ENCODE measurements around the gene ADCY3.
"Not testable (repeated sequence)": the region's sequence is repeated elsewhere in the genome, so short reads cannot be mapped to it uniquely, and the experiment has no call there.

The ADCY3 gene

DNA sequence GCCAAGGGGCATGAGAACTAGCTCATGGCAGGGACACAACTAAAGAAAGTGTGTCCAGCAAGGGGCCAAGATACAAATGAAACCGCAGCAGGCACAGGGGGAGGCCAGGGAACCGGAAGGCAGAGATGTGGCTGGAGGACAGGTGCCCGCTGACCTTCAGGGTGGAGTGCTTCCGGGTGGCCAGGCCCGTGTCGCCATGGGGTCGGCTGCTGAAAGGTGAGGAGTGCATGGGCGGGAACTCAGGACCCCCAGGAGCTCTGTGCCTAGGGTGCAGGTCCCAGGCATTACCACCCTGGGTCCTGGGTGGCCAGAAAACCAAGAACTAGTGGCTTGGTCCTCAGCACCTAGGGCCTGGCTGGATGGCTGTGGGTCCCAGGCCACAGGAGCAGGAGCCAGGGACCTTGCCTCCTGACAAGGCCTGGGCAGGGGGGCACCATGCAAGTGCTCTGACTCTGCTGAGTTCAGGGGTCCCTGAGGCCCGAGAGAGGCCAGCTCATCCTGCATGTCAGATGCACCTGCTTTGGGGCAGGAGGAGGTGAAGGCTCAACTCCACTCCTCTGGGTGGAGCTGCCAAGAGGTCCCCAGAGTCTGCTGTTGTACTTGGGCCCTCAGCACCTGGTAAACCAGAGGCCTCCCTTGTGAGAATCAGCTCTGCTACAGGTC is 75.9 kb downstream of the ADCY3 start:
- ATAC-seq (no peak), DNase-seq (no peak)

DNA sequence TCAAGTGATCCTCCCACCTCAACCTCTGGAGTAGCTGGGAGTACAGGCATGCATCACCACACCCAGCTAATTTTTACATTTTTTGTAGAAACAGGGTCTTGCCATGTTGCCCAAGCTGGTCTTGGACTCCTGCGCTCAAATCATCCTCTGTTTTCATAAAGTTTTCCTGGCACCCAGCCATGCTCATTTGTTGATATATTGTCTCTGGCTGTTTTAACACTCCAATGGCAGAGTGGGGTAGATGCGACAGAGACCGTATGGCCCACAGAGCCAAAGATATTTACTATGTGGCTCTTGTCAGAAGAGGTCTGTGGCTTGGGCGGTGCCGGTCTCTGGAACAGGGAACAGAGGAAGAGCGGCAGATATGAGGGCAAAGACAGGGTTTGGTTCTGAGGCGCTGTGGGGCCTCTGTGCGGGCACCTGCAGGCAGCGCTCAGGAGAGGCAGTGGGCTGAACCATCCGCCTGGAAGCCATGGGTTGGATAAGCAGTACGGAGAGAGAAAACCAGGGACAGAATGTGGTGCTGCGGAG is 76.6 kb downstream of the ADCY3 start:
- no peak for ATAC-seq
- DNase-seq, result no peak

DNA sequence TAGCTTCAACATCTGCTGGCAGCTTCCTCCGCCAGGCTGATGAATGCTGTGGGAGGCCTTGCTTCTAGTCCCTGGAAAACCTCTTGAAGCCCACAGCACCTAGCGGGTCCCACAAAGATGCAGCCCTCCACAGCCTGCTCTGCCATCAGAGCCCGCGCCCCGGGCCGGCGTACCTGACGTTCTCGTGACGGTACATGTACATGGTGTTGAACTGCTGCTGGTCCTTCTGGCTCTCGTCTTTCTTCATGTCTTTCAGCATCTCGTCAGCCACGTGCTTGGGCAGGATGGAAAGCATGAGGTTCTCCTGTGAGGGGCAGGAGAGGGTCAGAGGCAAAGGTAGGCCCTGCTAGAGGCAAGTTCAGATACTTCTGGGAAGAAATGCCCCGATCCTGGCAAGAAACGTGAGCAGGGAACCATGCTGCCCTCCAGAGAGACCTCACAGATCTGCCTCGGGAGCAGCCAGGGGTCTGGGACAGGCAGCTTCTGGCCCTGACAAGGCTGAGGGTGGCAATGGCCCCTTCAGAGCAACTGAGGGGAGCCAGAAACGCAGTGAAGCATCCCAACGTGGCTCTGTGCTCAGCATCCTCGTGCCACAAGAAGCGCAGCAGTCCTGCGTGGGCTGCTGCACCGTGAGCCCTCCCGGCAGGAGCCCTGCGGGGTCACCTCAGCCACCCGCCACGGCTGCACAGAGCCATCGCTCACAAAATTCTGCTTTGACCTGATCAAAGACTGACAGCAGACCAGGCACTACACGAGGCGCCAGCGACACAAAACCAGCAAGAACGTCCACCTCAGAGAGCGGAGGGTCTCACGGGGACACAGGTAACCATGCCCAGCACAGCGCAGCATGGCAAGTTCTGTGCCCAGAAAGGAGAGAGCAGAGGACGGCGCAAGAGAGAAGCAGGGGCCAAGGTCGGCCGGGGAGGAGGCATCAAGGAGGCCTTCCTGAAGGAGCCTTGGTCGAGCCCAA is 77.7 kb downstream of the ADCY3 start:
- no peak for DNase-seq
- ATAC-seq, result no peak

DNA sequence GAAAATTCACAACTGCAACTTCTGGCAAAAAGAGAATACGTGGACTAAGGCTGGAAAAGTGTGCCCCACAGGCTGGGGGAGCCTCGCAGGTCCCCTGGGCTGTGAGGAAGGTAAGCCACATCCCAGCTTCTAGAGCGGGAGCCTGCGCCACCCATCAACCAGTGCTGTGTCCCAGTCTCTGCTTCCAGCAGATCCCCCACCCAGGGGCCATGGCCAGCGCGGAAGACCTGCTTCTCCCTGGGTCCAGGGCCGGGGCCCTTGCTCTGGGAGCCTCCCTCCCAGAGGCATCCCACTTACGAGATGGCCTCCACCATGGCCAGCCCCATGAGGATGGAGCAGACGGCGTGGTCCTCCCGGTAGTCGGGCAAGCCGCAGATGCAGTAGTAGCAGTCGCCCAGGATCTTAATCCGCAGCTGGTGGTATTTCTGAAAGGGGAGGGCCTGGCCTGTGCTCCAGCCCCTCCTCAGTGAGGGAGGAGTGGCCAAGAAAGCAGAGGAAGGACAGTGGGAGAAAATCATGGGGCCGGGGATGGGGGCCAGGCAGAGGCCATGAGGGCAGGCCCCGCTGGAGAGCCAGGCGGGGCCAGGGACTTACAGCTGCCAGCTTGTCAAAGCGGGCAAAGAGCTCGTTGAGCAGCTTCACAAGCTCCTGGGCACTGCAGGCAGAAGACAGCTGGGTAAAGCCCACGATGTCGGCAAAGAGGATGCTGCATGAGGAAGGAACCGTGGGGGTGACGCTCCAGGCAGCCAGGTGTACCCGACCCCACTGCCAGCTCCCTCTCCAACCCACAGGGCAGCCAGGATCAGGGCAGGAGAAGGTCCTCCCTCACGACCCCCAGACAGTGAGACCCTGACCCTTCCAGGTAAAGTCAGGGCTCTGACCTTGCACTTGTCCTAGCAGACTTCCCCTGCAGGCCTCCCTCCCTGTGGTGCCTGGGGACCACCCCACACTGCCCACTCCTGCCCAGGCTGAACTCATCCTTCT is 78.8 kb downstream of the ADCY3 start:
- no peak for ATAC-seq
- DNase-seq, result no peak

DNA sequence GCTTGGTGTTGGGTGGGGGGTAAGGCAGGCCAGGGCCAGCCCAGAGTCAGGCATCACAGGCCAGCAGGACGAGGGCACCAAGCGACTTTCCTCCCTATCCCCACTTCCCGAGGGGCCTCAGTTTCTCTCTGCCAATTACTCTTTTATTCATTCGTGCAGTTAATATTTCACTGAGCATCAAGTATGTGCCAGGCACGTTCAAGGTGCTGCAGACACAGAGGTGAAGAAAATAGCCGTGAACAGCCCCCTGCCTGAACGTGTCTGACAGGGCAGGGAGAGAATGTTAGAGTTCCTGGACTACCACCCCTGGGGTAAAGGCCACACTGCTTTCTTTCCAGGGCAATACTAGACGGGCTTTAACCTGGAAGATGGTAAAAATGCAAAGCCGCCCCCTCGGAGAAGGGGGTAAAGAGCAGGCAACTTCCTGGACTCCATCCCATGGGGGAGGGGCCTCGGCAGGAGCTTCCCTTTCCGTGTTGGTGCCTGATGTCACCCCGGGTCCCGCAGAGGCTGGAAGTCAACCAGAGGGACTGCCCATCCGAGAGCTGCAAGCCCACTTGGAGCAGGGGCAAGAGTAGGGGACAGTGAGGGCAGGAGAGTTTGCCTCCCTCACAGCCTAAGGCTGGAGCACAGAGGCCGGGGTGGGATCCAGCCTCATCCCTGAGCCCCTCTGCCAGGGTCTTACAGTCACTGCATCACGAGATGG is 79.7 kb downstream of the ADCY3 start:
- ATAC-seq, result no peak
- no peak for DNase-seq

DNA sequence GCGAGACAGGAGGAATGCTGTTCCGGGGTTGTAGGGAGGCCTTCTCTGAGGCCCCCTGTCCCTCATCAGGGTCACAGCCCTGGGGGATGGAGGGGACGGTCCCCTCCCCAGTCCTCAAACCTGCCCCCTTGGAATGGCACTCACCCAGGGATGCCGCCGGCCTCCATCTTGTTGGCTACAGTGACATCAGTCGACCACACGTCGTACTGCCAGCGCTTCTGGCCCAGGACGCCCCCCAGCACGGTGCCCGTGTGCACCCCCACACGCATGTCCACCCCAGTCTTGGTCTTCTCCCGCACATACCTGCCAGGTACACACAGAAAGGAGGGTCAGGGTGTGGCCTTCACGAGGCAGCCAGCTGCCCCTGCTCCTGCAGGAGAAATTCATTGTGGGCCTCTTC is 80.3 kb downstream of the ADCY3 start:
- no peak for ATAC-seq
- no peak for DNase-seq

DNA sequence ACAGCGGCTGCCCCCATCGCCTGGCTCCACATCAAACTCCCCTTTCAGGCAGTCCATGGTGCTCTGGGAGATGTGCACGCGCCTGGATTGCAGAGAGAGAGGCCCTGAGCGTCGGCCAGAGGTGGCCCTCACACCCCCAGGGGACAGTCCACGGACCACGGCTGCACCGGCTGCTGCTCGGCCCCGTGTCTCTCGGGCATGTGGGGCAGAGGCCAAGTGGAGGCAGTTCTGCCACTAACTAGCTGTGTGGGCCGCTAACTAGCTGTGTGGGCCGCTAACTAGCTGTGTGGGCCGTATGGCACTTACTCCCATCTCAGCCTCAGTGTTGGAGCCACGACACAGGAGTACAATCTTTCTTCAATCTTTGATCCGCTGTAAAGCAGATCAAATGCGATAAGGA is 81.5 kb downstream of the ADCY3 start:
- ATAC-seq, result no peak

DNA sequence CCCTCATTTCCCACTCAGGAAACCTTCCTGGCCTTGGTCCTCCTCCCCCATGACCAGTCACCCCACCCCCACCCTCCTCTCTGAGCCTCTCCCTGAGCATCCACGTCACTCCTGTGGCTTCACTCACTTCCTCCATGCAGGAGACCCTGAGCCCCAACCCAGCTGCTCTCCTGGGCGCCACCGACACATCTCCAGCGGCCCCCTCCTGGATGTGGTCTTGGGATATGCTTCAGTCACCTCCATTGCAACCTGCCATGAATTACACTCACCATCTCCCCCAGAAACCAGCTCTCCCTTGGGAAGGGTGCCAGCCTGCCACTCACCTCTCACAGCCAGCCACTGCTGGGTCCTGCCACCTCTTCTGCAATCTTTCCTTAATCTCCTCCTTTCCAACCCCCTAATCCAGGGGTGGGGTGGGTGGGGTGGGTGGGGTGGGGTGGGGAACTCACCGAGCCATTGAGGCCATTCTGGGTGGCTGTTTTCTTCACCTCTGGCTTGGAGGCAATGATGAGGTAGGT is 82.0 kb downstream of the ADCY3 start:
- no peak for DNase-seq
- ATAC-seq, result no peak

More for the DNA sequence above, 81.5 kb downstream of the ADCY3 start:
- DNase-seq, result no peak

DNA sequence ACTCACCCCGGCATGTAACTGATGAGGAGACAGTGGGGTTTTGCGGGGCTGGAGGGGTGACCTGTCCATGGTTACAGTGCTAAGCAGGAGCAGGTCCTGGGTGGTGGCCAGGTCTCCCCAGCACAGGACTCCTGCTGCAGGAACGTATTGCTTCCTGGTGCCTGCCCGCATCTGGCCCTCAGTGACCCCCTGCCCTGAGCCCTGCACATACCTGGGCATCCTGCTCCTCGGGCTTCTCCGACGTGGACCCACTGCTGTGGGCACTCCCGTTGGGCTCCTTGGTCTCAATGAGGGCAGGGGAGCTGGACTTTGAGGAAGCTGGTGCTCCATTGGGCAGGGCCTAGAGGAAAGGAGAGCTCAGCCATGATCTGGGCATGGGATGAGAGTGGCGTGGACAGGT is 83.3 kb downstream of the ADCY3 start:
- no peak for ATAC-seq

DNA sequence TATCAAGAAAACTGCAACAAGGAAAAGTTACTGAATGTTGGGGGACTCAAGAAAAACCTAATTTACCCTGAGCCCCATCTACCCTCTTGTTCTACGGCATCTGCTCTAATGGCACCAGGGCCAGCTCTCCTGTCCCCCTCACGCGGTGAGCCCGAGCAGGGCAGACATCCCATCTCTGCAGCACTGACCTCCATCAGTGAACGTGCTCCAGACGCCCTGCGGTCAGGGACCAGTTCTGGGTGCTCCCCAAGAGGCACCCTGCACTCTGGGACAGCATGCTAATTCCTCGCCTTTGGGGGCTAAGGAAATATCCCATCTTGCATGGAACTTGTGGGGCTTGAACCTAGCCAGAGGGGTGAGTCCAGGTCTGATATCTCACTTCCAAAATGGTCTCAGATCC is 83.8 kb downstream of the ADCY3 start:
- ATAC-seq, result no peak
- DNase-seq, result no peak

More for the DNA sequence above, 83.3 kb downstream of the ADCY3 start:
- DNase-seq, result no peak

DNA sequence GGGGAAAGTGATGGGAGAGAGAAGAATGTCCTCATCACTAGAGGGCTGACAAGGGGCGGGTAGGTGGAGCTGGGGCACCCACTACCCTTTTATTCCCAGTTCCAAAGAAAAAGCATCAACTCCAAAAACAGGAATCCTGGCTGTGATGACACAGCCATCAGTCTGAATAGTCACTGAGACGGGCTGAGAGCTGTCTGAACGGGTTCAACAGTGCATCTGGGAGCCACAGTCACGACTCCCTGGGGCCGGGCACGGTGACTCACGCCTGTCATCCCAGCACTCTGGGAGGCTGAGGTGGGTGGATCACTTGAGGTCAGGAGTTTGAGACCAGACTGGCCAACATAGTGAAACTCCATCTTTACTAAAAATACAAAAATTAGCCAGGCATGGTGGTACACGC is 84.6 kb downstream of the ADCY3 start:
- not testable (repeated sequence) for DNase-seq, ATAC-seq

DNA sequence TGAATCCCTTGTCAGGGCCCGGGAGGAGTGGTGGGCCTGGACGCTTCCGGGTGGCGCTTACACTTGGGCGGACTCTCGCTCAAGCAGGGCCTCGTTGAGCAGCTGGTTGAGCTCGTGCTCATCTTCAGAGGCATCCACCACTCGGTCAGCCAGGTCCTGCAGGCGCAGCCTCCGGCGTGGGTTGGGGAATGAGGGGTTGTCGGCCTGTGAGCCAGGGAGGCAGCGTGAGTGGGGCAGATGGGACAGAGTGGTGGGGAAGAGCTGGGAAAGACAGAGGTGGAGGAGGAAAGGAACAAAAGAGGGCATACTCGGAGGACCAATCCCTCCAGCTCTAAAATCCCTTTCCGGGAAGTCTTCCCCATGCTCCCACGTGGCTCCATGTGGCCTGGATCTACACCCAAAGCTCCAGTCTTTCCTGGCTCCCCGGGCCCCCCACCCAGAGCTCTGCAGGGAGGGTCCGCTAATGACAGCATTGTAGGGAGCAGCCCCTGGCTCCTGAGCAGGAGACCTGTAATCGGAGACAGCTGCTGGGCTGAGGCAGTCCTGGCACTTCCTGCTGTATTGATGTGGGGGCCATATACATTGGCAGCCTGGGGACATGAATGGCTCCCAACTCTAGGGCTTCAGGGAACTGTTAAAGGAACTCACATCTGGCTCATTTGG is 85.2 kb downstream of the ADCY3 start:
- DNase-seq, result no peak
- ATAC-seq, result no peak

DNA sequence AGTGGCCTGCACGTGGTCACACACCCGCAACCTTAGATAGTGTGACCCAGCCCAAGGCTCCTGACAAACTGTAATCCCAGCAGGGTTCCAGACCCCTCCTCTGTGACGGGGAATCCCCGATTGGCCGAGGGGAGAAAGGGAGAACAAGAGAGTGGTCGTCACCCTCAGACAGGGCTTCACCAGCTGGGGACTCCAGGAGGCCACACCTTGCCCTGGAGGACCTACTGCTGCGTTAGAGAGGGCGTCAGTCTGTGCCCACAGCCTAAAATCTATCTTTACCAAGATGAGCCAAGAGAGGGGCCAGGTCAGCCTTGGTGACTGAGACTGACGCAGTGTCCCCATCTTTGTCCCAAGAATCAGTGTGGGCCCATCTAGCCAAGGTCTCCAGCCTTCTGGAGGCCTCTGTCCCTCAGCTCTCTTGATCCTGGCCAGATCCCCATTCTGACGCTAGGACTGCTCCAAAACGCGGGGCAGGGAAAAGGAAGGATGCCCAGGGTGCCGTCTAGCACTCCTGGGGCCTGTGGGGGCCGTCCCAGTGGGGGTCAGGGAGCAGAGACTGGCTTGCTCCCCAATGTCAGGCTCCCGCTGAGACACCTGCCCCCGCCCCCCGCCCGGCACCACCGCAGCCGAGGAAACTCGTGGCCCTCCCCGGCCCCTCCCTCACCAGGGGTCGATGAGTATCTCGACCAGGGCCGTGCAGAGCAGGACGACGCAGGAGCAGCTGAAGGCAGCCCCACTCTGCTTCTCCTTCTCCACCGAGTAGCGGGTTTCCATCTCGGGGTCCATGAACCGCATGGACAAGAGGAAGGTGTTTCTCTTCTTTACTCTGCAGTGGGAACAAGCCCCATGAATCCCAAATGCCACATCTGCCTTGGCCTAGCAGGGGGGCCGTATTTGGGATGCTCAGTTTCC is 86.0 kb downstream of the ADCY3 start:
- DNase-seq, result no peak
- ATAC-seq, result no peak

DNA sequence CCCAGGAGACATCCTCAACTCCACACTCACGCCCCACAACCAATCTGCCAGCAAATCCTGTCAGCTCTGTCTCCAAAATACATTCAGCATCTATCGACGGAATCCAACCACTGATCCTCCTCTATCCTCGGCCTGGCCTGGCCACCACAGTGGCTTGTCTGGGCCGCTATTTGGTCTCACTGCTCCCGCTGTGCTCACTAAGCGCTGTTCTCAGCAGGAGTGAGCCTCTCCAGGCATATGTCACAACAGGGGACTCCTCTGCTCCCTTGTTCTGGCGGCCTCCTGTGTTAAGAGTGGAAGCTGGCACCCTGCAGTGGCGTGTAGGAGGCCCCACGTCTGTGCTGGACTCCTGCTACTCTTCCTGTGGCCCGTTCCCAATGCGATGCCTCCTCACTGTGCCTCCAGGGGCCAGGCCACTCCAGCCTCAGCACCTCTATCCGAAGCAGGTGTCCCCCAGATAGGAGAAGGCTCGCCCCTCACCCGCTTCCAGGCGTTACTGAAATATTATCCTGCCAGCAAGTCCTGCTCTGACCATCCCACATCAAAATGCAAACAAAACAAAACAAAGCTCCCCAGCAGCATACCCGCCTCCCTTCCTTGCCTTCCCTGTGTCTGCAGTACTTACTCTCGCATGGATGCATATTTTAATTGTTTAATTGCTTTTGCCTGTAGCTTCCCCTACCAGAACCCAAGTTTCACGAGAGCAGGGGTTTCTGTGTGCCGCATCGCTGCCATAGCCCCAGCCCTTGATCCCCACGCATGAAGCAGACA is 86.9 kb downstream of the ADCY3 start:
- no peak for ATAC-seq
- DNase-seq, result no peak

DNA sequence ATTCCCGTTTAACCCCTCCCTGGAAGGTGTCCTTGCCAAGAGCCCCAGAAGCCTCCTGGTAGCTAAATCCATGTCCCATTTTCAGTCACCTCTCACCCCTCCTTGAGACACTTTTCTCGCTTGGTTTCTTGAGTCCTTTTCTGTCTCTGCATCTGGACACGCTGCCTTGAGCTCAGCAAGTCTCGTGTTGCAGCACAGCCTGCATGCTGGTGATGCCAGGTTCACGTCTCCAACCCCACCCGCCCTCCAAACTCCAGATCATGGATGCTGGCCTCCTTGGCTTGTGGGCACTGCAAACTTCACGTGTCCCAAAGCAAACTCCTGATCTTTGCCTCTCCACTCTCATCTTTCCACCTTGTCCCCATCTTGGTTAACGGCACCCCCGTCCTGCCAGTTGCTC is 87.5 kb downstream of the ADCY3 start:
- DNase-seq, result no peak

DNA sequence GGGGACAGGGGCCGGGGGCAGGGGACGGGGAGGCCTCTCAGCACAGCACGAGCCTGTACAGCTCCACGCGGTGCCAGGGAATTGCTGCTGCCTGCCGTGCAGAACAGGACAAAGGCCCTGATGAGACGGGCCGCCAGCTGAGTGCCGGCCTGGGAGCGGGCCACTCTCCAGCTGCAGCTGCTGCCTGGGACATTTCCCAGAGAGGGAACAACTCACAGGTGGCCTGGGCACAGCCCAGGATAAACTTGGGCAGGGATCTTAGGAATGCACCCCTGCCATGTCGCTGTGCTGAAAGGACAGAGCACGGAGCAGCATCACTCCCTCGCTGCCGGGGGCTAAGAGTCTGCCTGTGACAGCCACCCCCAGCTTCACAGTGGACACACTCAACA is 88.0 kb downstream of the ADCY3 start:
- DNase-seq, result no peak
- ATAC-seq, result no peak

More for the DNA sequence above, 87.5 kb downstream of the ADCY3 start:
- ATAC-seq, result no peak

DNA sequence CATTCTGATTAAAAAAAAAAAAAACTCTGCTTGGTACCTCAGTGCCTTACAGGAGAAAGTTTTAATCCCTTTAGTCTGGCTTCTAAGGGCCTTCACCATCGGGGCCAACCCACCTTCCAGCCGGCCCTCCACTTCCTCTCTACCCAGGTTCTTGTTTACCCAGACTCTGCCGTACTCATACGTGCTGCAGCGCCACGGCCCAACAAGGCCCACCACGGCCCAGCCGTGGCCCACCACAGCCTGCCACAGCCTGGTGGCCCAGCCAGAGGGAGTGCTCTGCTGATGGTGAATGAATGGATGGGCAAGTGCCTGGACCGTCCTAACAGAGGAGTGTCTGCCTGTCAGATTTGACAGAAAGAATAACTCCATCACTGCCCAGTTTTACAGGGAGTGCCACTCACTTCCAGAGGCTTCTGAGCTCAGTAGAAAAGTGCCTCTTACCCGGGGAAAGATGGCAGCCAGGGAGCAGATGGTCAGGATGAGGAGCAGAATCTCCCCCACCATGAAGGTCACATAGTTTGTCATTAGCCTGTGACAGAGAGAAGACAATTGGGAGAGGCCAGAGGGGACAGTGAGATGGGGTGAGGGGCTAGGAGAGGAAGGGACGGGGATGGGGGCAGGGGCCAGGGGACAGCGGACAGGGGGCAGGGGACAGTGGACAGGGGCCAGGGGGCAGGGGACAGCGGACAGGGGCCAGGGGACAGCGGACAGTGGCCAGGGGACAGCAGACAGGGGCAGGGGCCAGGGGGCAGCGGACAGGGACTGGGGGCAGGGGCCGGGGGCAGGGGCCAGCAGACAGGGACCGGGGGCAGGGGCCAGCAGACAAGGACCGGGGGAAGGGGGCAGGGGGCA is 88.6 kb downstream of the ADCY3 start:
- DNase-seq (no peak), ATAC-seq (no peak)

DNA sequence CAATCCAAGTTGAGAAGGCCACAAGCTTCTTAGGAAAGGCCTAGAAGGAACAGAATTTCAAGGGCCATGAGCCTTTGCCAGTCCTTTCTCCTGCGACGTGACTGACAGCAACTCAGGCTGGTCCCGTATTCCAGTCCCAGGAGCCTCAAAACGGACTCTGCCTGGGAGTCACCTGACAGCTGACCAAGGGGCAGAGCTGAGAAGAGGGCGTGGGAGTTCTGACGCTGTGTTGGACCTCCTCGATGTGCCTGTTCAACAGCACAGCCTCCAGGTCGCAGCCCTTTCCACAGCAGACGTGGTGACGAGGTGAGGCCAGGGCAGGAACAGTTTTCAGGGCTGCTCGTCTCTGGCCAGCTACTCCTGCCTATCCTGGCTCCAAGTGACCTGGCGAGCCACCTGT is 89.3 kb downstream of the ADCY3 start:
- no peak for DNase-seq
- ATAC-seq, result no peak
